Esophagus mucosa (tissue), 1 donor: ENCODE data around the gene HYDIN. TPM values are rescaled to one million over a fixed set of nuclear protein-coding genes. Genes with fewer than 3 reads are reported as not detected.

Experiments
- ATAC-seq: fragments of 200-7000 bp; cut with Tn5 transposase; one replicate; pipeline ENCODE4 v1.9.1; 2020
- total RNA-seq: library from RNA; stranded (reverse); gene quantifications from one replicate; pipeline ENCODE4 v1.2.4, GENCODE V29; 2023
- donor health status: DM: yes; HTN: yes; CAD: no.

Gene HYDIN
- 0.20 TPM for total RNA-seq

DNA sequence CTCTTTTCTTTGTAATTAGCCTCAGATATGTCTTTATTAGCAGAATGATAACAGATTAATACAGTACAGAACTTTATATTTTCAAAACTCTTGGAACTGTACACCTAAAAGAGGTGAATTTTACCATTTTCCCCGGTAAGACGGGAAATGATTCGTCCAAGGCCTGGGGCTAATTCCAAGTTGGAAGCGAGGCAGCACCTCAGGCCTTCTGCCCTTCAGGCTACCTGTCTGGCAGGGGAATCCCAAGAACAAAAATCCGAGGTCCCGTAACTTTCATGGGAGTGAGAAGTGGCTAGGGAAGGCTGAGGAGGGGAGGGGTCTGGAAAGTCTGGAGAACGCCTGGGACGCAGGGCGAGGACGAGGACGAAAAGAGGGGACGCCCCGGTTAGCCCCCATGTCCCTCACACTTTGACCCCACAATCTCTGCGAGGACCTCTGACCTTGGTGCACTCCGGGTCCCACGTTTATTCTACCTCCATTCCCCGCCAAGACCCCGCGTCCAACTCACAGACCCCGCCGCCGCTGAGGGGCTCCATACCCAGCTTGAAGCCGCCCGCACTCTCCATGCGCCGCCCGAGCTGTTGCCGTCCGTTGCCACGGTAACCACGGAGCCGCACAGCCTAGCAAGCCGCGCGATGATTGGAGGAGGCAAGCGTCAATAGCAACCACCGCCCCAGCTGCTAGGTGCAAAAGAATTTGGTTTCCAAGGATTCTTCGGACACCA is at the start of gene HYDIN:
HYDIN (minus strand) TSS at position 601 of the 724 bp plus-strand sequence. CDS start 43,827 bp downstream, outside the sequence.
- ATAC-seq: peak; percentile 63

GRCh38 chr16:71276589-71277334 is 46.2 kb upstream of the HYDIN start:
- no peak for ATAC-seq

GRCh38 chr16:71273384-71273783 is 42.9 kb upstream of the HYDIN start:
- no peak for ATAC-seq

DNA sequence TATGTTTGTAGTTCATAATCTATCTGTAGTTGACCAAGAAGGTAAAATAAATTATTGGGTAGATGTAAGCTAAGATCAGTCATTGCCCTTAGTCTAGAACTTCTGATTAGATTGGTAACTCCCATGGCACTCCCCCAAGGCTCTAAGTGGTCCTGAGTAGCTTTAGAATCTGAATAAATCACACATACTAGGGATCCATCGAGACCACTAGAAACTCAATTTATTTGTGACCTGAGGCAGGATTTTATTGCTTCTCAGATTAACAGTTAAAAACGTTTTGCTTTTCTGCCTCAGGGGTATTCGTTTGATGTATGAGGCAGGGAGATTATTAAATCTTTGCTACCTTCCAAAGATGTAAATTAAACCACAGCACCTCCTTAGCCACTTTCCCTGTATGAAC is 33.8 kb upstream of the HYDIN start:
- ATAC-seq: no peak

- no peak for ATAC-seq
These were observed 33.1 kb upstream of the HYDIN start for GRCh38 chr16:71263582-71263981.

DNA sequence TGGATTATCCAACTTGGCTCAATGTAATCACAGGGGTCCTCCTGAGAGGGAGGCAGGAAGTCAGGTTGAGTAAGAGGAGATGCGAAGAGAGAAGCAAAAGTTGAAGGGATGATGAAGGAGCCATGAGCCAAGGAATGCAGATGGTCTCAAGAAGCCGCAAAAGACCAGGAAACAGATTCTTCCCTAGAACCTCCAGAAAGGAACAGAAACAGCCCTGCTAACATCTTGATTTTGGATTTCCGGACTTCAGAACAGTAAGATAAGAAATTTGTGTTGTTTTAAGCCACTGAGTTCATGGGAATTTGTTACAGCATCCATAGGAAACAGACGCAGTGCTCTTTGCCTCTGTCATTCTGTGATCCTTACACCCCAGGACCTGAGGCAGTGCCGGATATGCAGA is 31.9 kb upstream of the HYDIN start:
- no peak for ATAC-seq

DNA sequence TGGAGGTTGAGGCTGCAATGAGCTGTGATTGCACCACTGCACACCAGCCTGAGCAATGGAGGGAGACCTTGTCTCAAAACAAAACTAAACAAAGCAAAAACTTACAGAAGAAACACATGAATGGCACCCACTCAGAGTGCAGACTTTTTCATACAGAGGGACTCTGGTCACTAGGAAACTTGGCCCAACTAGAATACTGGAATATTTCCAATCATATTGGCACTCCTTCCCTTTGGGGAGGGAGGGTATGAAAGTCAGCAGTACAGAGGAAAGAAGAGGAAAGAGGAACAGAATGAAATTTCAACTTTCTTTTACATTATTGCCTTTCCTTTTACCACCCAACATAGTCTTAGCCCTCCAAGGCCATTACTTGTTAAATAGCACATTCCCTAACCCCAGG is 30.5 kb upstream of the HYDIN start:
- ATAC-seq: no peak

DNA sequence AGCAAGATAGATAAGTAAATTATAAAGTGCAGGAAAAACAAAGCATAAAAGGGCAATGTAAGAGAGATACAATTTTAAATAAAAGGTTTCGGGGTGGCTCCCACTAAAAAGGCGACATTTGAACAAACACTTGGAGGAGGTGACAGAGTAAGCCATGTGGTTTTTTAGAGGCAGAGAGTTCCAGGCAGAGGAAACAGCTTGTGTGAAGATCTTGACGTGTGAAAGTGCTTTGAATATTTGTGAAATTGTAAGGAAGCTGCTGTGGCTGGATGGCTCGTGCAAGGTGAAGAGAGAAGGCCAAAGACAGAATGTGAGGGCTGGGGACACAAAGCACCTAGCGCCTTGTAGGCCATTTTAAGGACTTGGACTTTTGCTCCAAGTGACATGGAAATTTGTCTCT is 28.6 kb upstream of the HYDIN start:
- ATAC-seq: no peak

- no peak for ATAC-seq
These were observed 27.9 kb upstream of the HYDIN start for GRCh38 chr16:71258372-71258771.

GRCh38 chr16:71257768-71258167 is 27.2 kb upstream of the HYDIN start:
- no peak for ATAC-seq

DNA sequence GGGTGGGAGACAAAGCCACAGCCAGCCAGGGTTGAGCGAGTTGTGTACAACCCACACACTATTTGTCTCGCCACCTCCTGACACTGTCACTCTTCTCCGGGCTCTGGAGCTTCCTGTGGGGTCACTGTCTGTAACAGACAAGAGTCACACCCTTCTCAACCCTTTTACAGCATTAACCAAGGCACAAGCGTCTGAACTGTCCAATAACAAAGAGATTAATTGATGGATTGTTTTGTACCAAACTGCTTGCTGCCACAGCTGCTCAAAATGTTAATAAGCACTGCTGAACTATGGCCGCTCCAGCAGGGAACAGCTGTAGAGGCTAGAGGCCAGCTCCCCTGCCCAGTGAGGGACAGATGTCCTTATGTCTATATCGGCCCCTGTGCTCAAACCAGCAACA is 25.2 kb upstream of the HYDIN start:
- ATAC-seq: no peak

DNA sequence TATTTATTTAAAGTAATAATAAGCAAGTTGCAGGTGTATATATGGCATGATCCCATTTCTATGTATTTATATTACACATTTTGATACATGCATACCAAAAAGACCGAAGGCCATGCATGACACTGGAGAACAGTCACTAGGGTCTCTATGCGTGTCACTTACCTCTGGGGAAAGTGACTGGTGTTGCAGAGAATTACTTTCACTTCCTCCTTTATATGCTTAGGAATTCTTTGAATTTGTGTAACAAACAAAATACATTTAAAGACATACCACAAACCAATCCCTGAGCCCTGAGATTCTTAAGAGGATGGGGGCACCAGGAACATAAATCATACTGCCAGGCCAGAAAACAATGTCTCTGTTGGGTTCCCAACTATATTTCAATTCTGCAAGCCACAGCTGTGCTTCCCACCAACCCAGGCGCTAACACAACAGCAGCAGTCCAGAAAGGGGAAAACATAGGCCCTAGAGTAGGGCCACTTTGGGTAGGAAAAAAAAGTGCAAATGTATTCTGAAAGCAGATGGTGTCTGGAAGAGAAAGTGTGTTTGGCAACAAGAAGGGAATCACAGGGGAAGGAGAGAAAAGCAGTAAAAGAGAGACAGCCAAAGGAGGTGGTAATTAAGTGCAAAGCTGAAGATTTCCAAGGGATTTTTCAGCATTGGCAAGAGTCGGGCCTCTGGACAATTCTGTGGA is 24.5 kb upstream of the HYDIN start:
- ATAC-seq: no peak

GRCh38 chr16:71250461-71251235 is 20.1 kb upstream of the HYDIN start:
- peak; percentile 97 for ATAC-seq

GRCh38 chr16:71249399-71249798 is 18.9 kb upstream of the HYDIN start:
- ATAC-seq: no peak

GRCh38 chr16:71247478-71247877 is 17.0 kb upstream of the HYDIN start:
- ATAC-seq: no peak

DNA sequence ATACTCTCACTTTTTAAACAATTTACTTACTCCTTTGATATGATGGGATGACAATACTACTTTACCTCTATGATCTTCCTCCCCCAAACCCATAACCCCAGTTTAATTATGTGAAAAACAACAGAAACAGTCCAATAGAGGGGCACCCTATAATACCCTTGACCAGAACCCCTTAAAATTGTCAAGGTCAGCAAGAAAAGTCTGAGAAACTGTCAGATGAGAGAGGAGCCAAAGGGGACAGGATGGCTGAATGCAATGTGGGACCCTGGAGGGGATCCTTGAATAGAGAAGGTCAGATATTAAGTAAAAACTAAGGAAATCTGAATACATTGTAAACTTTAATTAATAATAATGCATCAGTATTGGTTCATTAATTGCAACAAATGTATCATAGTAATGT is 15.8 kb upstream of the HYDIN start:
- ATAC-seq: no peak

GRCh38 chr16:71244521-71244920 is 14.0 kb upstream of the HYDIN start:
- no peak for ATAC-seq

- ATAC-seq: no peak
These were observed 12.1 kb upstream of the HYDIN start for GRCh38 chr16:71242601-71243000.

GRCh38 chr16:71242036-71242435 is 11.5 kb upstream of the HYDIN start:
- ATAC-seq: no peak

GRCh38 chr16:71229344-71229743 is 1.2 kb downstream of the HYDIN start:
- no peak for ATAC-seq

DNA sequence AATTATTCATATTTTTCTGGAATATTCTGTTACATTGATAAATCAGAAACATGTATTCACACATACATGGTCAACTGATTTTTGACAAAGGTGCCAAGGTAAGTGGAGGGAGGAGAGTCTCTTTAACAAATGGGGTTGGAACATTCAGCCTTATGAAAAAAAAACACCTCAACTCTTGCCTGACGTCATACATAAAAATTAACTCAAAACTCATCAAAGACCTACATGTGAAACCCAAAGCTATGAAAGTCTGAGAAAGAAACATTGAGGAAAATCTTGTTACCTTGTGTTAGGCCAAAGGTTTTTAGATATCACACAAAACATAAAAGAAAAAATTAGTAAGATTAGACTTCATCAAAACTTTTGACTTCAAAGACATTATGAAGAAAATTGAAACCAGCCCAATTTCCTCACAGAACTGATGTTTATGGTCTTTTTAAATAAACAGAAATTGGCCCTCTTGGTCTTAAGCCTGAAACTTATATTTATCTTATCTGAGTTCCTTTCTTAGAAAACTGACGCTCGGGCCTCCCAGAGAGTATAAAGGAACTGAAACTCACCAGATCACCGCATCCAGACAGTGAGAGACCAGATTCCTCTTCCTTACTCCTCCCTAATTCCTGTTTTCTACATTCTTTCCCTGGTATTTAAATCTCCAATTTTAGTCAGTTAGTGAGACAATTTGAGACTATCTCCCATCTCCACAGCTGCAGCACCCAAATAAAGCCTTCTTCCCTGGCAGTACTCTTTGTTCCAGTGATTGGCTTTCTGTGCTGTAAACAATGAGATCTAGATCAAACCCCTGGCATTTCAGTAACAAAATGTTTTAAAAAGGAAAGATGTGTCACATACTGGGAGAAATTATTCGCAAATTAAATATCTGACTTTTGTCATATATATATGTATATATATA is 4.0 kb downstream of the HYDIN start:
- no peak for ATAC-seq

- no peak for ATAC-seq
These were observed 5.4 kb downstream of the HYDIN start for GRCh38 chr16:71225145-71225544.
